Smooth muscle cell (in vitro differentiated cells): ENCODE measurements around the gene OSBPL2. TPM values are rescaled to one million over a fixed set of nuclear protein-coding genes. Genes with fewer than 3 reads are reported as not detected.

Source experiments
- DNase-seq: peaks from one replicate; lab custom pipeline; 2025; ENCODE audit not compliant: unreplicated experiment; lab: John Stamatoyannopoulos, UW
- H2AFZ ChIP-seq: fragments of 200-600 bp; sonication (generic); 2 replicates; pipeline ENCODE4 v1.6.0; 2016; ENCODE audit warnings: antibody characterized with exemption, low read depth, mild to moderate bottlenecking
- H3F3A ChIP-seq: fragments of 200-600 bp; sonication (generic); 2 replicates; pipeline ENCODE4 v1.6.0; 2017; ENCODE audit warnings: antibody characterized with exemption, low read depth
- H3K27ac ChIP-seq: fragments of 200-600 bp; sonication (generic); 2 replicates; pipeline ENCODE4 v1.5.1; 2016; ENCODE audit warnings: low read depth, mild to moderate bottlenecking
- H3K27me3 ChIP-seq: fragments of 200-600 bp; sonication (generic); 2 replicates; pipeline ENCODE4 v1.6.1; 2016; ENCODE audit warnings: low read depth, mild to moderate bottlenecking
- H3K36me3 ChIP-seq: fragments of 200-600 bp; sonication (generic); 2 replicates; pipeline ENCODE4 v1.5.1; 2016; ENCODE audit warnings: low read depth
- H3K4me1 ChIP-seq: fragments of 200-600 bp; sonication (generic); 2 replicates; pipeline ENCODE4 v1.5.1; 2016; ENCODE audit warnings: low read depth
- H3K4me2 ChIP-seq: fragments of 200-600 bp; sonication (generic); 2 replicates; pipeline ENCODE4 v1.6.0; 2016; ENCODE audit warnings: mild to moderate bottlenecking
- H3K4me3 ChIP-seq: fragments of 200-600 bp; sonication (generic); 2 replicates; pipeline ENCODE4 v1.5.1; 2016; ENCODE audit warnings: mild to moderate bottlenecking
- H3K79me2 ChIP-seq: fragments of 200-600 bp; sonication (generic); 2 replicates; pipeline ENCODE4 v1.6.0; 2016; ENCODE audit warnings: low read depth, mild to moderate bottlenecking
- H3K9ac ChIP-seq: fragments of 200-600 bp; sonication (generic); 2 replicates; pipeline ENCODE4 v1.6.0; 2016; ENCODE audit warnings: low read depth
- H3K9me3 ChIP-seq: fragments of 200-600 bp; sonication (generic); replicated peaks from 2 replicates; pipeline ENCODE4 v1.5.1; 2016; ENCODE audit warnings: low read depth
- H4K20me1 ChIP-seq: fragments of 200-600 bp; sonication (generic); 2 replicates; pipeline ENCODE4 v1.6.0; 2016; ENCODE audit warnings: low read depth
- WGBS: methylation state at CpG from one replicate; pipeline ENCODE4 v1.1.7; 2016; ENCODE audit warnings: low lambda C conversion rate; 5-methylcytosine and 5-hydroxymethylcytosine counted together
- polyA plus RNA-seq: library from polyadenylated mRNA; unstranded; fragments of >200 nt; fragmentation: Nextera tagmentation; extraction: Ambion mirVana; gene quantifications from 2 replicates; pipeline ENCODE4 v1.2.1, GENCODE V29; 2016
- total RNA-seq: library from RNA; depleted of rRNA; stranded (reverse); fragments of >200 nt; gene quantifications from 2 replicates; pipeline ENCODE4 v1.2.3, GENCODE V29; 2014
- TF ChIP-seq, protein P1 (sequence below): fragments of 200-600 bp; sonication (generic); IDR thresholded peaks from 2 replicates; pipeline ENCODE4 v1.5.1; 2017; ENCODE audit warnings: borderline replicate concordance, mild to moderate bottlenecking, antibody characterized with exemption; ENCODE audit not compliant: insufficient read depth, poor library complexity, severe bottlenecking

The OSBPL2 gene
- total and polyA plus RNA-seq, 2 experiments from 2014 or later = 34.3 to 37.0 TPM

DNA sequence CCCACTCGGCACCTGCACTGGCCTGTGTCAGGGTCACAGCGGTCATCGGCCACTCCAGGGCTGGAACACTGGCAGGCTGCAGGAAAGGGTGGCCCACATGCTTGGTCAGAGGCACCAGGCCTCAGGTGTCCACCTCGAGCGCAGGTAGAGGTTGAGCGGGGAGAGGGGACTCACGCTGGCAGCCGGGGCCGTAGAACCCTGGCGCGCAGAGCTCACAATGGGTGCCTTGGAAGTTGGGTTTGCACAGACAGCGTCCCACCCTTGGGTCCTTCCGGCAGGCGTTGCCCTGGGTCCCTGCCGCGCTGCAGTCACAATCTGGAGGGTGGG, 99.9 kb downstream of the OSBPL2 start:
- no peak overlapping the region for H3K4me3 ChIP-seq
- TF ChIP-seq, protein P1, sequence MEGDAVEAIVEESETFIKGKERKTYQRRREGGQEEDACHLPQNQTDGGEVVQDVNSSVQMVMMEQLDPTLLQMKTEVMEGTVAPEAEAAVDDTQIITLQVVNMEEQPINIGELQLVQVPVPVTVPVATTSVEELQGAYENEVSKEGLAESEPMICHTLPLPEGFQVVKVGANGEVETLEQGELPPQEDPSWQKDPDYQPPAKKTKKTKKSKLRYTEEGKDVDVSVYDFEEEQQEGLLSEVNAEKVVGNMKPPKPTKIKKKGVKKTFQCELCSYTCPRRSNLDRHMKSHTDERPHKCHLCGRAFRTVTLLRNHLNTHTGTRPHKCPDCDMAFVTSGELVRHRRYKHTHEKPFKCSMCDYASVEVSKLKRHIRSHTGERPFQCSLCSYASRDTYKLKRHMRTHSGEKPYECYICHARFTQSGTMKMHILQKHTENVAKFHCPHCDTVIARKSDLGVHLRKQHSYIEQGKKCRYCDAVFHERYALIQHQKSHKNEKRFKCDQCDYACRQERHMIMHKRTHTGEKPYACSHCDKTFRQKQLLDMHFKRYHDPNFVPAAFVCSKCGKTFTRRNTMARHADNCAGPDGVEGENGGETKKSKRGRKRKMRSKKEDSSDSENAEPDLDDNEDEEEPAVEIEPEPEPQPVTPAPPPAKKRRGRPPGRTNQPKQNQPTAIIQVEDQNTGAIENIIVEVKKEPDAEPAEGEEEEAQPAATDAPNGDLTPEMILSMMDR = no peak
- no peaks in the 10 kb centered on the region for H4K20me1 ChIP-seq
- H3K27ac ChIP-seq = no peak overlapping the region
- H3F3A ChIP-seq = no peaks in the 10 kb centered on the region
- no peak overlapping the region for H3K9ac ChIP-seq
- H2AFZ ChIP-seq = no peak overlapping the region
- H3K9me3 ChIP-seq = no peaks in the 10 kb centered on the region
- H3K36me3 ChIP-seq = no peaks in the 10 kb centered on the region
- DNase-seq = no peak
- no peaks in the 10 kb centered on the region for H3K79me2 ChIP-seq
- no peak overlapping the region for H3K4me2 ChIP-seq
- H3K4me1 ChIP-seq = no peaks in the 10 kb centered on the region
- H3K27me3 ChIP-seq = no peaks in the 10 kb centered on the region
- WGBS = 98% methylated on average over 16 of the region's 16 CpGs

DNA sequence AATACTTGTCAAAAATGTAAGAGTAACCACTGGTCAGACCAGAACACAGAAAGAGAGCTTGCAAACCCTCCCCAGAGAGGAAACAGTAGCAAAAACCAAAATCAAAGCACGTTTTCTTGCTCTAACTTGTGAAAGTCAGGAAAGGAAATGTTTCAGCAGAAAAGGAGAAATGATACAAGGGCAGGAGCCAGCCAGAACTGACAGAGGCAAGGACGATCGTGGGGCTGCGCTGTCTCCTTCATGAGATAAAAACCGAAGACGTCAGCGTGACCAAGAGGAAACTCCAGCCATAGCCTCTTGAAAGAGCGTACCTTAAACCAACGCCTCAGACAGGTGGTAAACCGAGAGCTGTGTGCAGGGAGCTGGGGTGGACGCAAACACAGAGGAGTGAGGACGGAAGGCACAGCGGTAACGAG, 101.3 kb downstream of the OSBPL2 start:
- Histone ChIP-seq H2AFZ (no peak overlapping the region), H3K4me2 (no peak overlapping the region), H3K27me3 (no peaks in the 10 kb centered on the region), H3K9me3 (no peaks in the 10 kb centered on the region), H3K4me1 (no peaks in the 10 kb centered on the region), H3K36me3 (no peaks in the 10 kb centered on the region), H3K4me3 (no peak overlapping the region), H3K27ac (no peak overlapping the region), H3F3A (no peaks in the 10 kb centered on the region), H4K20me1 (no peaks in the 10 kb centered on the region), H3K79me2 (no peaks in the 10 kb centered on the region), H3K9ac (no peak overlapping the region)
- TF ChIP-seq, protein P1 = no peak
- 90% methylated on average over 14 of the region's 14 CpGs for WGBS
- DNase-seq = no peak

DNA sequence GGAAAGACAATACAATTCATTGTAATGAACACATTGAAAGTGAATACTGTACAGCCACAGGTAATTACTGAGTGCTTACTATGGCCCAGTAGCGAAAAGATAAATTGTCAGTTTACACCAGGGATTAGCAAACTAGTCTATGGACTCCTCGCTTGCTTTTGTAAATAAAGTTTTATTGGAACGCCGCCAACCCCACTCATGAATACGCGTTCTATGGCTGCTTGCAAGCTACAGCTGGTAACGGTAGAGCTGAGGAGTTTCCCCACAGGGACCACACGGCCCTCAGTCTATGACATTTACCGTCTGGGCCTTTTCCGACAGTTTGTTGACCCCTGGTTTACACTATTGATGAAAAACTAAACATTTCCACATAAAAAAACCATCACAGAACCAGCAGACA, 104.6 kb downstream of the OSBPL2 start:
- no peak for DNase-seq
- H3K9me3 ChIP-seq = no peaks in the 10 kb centered on the region
- no peak overlapping the region for H3K9ac ChIP-seq
- H3K27ac ChIP-seq = no peak overlapping the region
- no peaks in the 10 kb centered on the region for H4K20me1 ChIP-seq
- H3K27me3 ChIP-seq = no peaks in the 10 kb centered on the region
- no peaks in the 10 kb centered on the region for H3F3A ChIP-seq
- H3K4me3 ChIP-seq = no peak overlapping the region
- H2AFZ ChIP-seq = no peak overlapping the region
- no peaks in the 10 kb centered on the region for H3K36me3 ChIP-seq
- TF ChIP-seq, protein P1 = no peak
- WGBS = 92% methylated on average over 10 of the region's 10 CpGs
- no peak overlapping the region for H3K4me2 ChIP-seq
- H3K79me2 ChIP-seq = no peaks in the 10 kb centered on the region
- H3K4me1 ChIP-seq = no peaks in the 10 kb centered on the region

DNA sequence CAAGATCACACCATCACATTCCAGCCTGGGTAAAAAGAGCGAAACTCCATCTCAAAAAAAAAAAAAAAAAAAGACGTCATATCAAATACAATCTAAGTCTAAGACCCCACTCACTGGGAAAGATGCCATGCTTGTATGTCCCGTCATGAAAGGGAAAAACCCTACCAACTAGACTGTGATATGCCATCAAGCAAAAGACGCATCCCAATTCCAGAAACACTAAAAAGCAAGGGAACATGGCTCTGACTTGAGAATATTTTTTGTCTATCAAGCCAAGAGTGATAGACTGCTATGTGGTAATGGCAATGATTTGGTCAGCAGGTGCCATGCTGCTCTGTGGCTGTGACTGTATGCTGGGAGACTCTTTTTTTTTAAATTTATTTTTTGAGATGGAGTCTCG, 105.8 kb downstream of the OSBPL2 start:
- Histone ChIP-seq H3K36me3 (no peaks in the 10 kb centered on the region), H4K20me1 (no peaks in the 10 kb centered on the region), H3K4me1 (no peaks in the 10 kb centered on the region), H3K27ac (no peak overlapping the region), H3K4me2 (no peak overlapping the region), H3K27me3 (no peaks in the 10 kb centered on the region), H3F3A (no peaks in the 10 kb centered on the region), H3K9me3 (no peaks in the 10 kb centered on the region), H3K9ac (no peak overlapping the region), H2AFZ (no peak overlapping the region), H3K4me3 (no peak overlapping the region), H3K79me2 (no peaks in the 10 kb centered on the region)
- 94% methylated on average over 5 of the region's 5 CpGs for WGBS
- TF ChIP-seq, protein P1 = no peak
- no peak for DNase-seq
